ENCODE data around the gene ELL.

Gene ELL

DNA sequence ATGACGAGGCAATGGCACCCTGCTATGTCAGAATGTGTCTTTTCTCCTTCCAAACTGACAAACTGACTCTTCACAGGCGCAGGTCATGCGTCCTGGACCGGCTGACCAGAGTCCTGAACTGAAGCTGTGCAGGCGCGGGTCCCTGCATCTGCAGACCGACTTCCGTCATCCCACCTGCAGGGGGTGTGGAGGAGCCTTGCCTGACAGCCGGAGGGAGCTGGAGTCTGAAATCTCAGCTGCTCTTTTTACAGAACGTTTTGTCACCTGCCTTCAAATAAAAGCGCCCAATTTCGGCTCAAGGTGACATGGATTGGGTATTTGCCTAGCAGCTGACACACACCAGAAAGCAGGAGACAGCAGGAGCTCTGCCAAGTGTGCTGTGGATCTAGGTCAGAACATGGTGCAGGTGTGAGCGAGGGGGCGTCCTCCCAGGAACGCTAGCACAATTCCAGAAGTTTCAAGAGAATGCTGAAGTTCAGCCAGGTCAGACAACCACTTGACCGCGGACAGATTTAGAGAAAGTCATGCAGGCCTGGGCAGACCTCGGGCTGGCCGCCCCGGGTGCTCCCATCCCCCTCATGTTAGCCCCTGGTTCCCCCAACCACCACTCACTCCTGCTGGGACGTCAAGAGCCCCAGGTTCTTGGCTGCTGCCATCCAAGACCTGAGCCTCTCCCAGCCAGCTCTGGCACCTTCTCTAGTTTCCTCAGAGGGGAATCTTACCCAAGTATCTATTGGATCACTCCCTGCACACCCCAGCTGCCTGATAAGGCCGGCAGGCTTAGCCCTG is 32.8 kb downstream of the ELL start:
- no peak for DNase-seq (ENCODE audit: low read depth in 2 of 2)

DNA sequence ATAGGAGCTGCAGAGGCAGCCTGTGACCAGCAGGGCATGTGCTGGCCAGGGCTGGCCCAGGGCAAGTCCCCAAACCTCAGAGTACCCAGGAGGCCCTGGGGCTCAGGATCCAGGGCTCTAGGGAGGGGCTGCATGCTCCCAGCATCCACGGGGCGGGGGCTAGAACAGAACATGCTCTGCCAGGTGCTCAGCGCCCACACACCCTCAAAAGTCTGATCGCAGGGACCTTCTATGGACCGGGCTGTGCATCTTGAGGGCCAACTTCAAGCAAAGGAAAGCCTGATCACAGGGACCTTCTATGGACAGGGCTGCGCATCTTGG is 33.5 kb downstream of the ELL start:
- no peak for DNase-seq (ENCODE audit: low read depth in 2 of 2)

DNA sequence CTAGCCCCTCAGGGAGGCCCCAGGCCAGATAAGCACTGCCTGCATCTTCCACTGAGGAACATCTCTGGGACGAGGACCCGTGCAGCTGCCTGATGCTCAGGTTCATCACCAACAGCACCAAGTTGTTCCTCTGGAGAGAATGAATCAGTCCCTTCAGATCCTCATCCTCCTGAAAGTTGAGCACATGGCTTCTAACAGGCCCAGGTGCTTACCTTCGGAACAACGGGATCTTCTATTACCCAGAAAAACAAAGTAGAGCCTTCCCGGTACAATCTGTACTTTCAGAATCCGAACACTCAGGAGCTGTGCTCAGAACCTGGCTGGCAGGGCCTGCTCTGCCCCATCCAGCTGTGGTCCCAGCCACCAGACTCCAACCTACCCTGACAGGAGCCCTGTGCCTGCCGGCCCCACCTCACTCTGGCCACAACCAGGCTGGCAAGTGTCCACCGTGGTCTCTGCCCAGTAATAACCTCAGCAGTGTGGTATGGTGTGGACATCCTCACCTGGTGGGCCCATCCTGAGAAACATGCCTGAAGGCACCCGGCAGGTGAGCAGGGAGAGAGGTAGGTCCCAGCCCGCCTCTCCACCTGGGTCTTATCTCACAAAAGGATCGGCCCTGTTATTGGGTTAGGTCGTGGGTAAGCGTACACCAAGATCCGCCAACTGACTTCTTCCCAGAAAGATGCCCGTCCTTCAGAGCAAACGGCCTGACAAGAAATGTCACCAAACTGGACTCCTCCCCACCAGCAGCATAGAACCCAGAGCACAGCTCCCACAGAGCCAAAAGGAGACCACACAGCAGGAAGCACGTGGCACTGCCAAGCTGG is 34.1 kb downstream of the ELL start:
- no peak for DNase-seq (ENCODE audit: low read depth in 2 of 2)

DNA sequence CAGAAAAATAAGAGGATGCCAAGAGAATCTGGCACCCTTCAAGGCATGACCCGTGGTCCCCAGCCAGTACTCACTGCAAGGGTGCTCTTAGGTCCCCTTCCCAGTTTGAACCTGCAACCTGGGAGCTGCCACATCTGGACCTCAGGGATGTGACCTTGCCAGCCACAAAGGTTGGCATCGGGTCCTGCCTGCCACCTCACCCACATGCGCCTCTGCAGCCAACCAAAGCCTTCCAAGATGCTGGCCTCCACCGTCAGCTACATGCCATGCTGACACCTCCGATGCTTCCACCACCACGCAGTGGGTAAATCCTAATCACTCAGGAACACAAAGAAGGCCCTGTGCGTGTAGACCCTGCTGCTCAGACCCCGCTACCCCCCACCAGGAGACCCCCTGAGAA is 35.1 kb downstream of the ELL start:
- DNase-seq (ENCODE audit: low read depth in 2 of 2): no peak

DNA sequence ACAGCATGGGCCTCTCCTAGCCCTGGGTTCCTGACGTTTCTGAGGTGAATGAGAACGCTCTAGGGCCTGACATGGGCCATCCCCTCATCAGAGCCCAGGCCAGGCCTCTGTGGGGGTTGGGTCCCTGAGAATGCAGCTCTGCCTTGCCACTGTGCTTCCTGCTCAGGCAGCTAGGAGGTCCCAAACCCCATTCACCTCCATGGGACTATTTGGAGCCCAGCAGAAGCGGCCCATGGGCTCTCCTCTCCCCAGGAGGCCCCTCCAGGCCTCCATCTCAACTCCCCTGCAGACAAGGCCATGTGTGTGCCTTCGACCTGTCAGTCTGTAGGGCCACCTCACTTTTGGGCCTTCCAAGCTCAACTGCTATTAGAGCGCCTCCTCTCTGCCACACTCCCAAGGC is 36.9 kb downstream of the ELL start:
- DNase-seq (ENCODE audit: low read depth in 2 of 2): no peak

DNA sequence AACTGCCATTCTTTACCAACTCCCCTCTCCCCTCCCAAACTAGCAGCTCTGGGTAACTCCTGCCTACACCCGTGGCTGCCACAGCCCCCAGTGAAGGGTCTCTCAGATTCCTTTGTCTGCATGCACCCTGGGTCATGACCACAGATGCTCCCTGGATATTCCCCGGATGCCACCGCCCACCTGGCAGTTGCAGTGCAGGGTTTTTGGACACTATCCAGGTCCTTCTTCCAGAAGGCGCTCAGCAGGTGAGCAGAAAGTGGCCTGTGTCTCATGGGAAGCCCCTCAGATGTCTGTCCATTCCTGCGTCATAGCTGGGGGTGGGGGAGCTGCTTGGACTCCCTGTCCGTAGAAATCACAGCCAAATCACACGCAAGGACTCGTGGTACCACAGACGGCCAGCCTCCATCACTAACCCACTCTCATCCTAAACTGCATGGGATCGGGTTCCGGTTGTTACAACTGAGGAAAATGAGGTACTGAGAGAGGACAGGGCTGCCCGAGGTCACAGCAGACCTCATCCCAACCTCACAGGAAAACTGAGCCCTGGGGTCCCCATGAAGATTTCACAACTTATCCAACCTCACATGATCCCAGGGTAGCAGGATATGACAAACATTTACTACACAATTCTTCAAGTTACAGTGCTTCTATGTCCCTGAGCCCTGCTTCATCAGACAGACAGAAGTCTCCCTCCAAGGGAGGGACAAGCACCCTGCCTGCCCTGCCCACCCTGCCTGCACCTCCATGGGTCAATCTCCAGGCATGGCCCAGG is 38.6 kb downstream of the ELL start:
- DNase-seq (ENCODE audit: low read depth in 2 of 2): no peak

DNA sequence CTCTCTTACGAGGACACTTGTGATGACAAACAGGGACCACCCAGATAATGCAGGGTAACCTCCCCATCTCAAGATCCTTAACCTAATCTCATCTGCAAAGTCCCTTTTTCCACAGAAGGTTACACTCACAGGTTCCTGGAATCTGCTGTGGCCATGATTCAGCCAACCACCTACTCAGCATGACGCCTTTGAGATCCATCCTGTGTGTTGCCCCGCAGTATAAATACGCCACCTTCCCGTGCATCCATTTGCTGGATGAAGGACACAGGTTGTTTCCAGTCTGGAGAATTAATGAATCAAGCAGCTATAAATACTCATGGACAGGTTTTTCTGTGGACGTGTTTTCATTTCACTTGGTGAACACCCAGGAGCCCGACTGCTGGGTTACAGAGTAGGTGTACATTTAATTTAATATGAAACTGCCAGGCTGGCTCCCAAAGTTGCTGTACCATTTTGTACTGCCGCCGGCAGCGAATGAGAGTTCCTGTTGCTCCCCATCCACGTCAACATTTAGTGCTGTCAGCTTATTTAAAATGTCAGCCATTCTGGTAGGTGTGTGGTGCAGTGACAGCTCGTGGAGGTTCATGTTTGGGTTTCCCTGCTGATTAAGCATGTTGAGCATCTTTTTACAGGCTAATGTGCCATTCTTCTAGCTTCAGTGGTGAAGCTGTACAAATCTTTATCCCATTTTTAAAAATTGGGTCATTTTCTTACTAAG is 40.2 kb downstream of the ELL start:
- no peak for DNase-seq (ENCODE audit: low read depth in 2 of 2)

DNA sequence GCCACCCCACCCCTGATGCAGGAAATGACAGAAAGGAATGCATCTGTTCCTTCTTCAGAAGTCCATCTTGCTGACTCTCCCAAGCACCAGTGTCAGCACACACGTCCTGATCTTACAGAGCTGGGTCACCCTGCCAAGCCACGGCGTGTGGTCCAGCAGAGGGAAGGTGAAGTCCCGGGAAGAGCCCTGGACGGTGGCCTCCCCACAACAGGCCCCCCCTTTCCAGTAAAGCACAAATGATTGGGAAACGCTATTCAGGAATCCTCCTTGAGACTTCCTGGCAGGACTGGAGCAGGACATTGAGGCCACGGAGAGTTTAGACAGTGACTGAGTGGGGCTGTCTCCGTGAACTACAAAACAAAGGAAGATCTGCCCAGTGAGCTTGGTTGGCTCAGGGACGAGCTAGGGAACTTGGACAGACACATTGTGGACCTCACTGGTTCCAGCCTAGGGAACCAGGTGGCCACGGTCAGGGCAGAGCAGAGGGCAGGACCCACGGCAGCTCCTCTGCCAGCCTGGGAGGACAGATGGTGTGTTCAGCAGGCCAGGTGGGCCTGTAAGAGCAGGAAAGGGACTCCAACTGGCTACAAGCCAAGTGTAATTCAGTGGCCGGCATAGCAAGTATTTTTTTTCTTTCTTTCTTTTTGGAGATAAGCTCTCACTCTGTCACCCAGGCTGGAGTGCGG is 41.7 kb downstream of the ELL start:
- no peak for DNase-seq (ENCODE audit: low read depth in 2 of 2)

DNA sequence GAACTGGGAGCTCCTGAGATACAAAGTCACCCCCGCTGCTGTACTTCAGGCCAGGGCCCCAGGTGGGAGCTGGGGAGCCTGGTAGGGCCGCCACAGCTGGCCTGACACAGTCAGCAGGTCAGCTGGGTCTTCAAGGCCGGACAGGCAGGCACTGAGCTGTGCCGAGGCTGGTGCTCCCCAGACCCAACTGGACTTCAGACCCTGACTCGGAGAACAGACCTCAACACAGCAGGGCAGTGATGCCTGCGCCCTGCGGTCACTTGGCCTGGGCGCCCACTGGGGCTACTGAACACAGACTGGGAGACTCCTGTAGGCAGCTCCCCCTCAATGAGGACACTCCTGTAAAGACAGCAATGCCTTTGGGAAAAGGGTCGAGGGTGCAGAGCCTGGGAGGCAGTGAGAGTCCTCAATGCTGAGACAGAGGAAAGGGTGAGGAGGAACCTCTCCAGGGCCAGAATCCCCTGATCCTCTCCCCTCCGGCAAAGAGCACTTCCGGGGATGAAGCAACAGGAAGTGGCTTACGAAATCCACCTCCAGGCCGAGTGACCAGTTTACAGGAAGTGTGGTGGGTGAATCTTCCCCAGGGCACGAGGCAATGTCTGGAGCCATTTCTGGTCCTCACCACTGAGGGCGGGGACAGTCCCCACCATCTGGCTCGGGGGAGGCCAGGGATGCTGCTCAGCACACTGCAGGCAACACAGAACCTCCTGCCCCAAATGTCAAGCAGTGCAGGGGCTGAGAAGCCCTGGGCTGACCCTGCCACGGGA is 43.1 kb downstream of the ELL start:
- DNase-seq (ENCODE audit: low read depth in 2 of 2): peak; percentile 19 to 37

DNA sequence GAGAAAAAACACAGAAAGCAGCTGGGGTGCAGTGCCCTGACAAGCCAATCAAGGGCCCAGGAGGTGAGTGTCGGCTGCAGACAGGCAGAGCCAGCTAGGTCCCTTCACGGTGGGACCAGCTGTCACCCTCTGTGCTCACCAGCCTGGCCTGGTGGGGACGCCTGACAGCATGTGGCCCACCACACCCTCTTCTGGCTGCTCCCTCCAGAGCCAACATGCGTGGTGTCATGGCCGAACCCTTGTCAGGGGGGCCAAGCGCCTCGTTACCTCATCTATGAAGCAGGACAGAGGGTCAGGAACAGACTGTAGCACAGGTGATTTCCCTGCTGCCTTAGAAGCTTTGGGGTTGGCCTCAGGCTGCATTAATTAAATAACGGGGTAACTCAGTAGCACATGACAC is 43.9 kb downstream of the ELL start:
- no peak for DNase-seq (ENCODE audit: low read depth in 2 of 2)

DNA sequence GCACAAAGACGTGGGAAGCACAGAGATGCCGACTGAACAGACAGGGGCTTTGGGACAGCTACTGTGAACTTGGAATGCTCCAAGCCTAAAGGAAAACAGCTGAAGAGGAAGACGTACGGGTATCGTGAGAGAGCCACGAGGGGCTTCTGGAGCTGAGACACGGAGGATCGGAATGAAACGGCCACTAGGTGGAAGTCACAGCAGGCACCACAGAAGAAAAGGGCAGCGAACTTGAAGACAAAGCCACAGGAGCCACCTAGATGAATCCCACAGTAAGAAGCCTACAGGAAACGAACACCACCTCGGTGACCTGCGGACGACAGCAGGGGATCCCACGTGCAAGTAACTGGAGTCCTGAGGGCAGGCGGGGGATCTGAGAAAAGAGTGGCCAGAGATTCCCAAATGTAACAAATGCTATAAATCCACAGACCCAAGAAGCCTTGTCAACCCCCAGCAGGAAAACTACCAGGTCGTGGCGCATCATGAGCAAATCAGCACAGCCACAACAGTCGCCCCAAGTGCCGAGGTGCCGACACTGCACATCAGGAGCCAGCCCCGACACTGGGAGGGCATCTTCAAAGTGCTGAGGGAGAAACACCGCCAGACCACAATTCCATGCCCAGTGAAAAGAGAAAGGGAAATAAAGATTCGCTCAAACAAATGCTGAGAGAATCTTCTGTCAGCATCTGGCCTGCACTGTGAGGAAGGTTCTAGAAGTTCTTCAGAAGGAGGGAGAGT is 44.7 kb downstream of the ELL start:
- no peak for DNase-seq (ENCODE audit: low read depth in 2 of 2)

DNA sequence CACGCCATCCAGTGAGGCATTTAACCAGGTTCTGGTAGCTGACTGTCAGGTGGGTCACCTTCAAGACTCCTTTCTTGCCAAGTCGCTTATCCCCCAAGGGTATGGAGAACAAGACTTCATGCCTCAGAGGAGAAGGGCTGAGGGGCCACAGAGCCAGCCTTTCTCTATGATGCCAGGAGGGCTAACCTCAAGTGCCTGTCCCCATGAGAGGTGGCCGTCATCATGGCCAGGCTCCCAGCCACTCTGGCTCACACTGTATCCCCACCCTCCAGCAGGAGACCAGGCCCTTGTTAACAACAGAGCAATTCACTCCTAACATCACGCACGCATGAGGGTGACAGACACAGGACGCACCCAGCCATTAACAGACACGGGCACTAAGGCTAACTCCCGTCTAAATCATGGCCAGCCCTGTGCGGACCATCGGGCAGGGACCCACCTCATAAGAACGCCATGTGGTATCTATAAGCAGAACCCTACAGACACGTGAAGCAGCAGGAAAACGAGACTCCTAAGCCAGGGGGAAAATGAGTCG is 45.3 kb downstream of the ELL start:
- DNase-seq (ENCODE audit: low read depth in 2 of 2): no peak

DNA sequence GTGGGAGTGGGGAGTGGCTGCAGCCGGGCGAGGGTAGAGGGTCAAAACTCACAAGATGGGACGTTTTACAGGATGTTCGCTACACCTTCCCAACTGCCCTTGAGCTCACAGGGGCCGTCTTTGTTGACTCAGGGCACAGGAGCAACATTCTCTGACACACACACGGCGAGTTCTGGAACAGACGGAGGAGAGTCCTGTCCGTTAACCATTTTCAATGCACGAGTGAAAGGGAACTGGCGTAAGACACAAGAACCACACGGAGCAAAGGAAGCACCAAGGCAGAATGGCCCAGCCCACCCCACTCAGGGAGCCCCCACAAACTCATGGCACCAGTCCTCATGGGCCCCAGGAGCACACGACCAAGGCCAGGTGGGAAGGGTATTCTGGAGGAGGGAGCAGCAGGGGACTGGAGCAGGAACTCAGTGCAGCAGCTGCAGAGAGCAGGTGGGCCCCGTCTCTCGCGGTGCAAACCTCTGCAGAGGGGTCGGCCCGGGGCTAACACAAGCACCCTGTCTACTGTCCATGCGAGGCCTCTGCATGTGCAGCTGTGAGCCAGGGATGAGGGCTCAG is 46.0 kb downstream of the ELL start:
- no peak for DNase-seq (ENCODE audit: low read depth in 2 of 2)

DNA sequence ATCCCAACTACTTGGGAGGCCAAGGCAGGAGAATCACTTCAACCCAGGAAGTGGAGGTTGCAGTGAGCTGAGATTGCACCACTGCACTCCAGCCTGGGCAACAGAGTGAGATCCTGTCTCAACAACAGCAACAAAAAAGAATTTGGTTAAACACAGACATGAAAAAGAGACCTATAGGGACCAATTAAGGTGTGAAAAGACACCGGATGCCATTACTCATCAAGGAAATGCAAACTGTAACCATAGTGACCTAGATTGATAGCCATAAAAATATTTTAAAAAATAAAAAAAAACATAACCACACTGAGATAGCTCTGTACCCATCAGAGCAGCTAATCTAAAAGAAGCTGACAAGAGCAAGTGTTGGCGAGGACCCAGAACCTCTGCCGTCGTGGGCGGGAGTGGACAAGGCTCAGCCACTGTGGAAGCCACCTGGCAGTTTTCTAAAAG is 46.8 kb downstream of the ELL start:
- DNase-seq (ENCODE audit: low read depth in 2 of 2): no peak

DNA sequence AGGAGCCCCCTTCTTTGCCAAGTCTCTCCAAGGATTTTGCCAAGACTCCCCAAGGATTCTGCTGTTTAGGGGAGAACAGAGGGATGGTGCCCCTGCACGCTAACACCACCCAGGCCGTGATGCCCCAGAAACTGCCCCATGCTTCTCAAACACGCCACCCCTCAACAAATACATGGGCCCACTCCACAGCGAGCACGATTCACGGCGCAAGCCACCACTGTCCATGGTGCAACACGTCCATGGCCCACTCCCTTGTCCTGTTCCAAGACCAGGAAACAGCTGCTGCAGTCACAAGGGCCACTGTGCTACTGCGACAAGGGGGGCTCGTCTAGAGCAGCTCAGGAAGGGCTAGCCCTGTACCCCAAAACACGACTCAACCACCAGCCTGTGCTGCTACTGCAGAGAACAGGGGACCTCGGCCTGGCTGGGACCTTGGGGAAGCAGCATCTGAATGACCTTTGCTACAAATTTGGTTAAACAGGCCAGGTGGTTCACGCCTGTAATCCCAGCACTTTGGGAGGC is 47.4 kb downstream of the ELL start:
- DNase-seq (ENCODE audit: low read depth in 2 of 2): no peak

DNA sequence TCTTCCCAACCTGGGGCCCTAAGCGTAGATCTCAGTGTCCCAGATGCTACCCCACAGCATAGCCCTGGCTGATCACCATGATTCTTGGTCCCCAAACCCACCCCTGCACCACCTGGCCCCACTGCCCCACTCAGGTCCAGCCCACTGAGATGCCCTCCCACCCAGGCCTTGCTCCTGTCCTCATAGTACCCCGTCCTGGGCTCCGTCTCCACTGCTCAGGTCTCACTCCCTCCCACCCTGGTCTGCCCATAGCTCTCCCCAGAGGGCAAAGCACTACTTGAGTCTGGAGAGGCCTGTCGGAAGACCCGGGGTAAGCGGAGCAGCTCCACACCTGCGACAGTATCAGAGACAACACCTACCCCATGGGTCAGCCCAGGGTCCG is 48.2 kb downstream of the ELL start:
- DNase-seq (ENCODE audit: low read depth in 2 of 2): no peak

DNA sequence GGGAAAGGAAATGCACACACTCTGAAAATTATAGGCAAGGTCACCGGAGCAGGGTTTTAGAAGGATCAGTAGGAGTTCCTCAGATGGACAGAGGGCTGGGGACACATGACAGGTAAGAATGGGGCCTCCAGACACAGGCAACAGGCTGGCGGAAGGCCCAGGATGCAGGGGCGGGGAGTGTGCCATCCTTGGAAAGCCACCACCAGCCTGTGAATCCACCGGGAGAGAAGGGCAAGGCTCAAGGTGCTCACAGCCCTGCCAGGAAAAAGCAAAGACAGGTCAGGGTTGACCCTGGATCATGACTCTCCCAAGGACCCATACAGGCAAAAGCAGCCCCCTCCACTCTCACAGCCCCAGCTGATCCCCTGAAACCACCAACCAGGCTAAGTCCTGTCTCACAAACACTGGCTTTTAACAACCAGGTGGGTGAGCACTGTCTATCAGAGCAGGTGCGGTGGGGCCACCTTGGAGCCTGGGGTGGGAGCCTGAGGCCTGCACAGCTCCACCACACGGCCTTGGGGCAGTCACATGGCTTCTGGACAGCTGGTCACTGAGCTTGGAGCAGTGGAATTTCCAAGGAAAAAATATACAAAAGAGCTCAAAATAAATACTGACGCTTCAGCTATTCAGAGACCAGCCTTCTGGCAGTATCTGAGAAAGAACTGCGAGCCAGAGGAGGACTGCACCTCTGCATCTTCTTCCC is 48.7 kb downstream of the ELL start:
- DNase-seq (ENCODE audit: low read depth in 2 of 2): no peak

DNA sequence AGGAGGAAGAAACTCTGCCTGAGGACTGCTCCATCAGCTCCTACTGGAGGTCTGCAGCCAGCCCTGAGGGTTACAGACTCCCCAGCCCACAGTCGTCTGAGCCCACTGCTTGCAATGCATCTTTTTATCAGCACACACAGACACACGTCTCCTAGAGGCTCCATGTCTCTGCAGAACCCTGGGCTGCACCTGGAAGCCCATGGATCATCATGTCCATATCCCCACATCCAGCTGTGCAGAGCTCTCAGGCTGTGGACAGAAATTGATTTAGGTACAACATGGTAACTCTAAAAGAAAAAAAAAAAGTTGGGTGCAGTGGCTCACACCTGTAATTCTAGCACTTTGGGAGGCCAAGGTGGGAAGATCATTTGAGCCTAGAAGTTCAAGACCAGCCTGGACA is 51.1 kb downstream of the ELL start:
- DNase-seq (ENCODE audit: low read depth in 2 of 2): no peak
